Coronary artery (tissue), 2 donors: Measurements from ENCODE around the gene SSBP3.
"Not testable (repeated sequence)": the region's sequence is repeated elsewhere in the genome, so short reads cannot be mapped to it uniquely, and the experiment has no call there.

Experiments used
- DNase-seq: peaks from one replicate; pipeline ENCODE4 v3.0.0-alpha.2; 2017; ENCODE audit warnings: low spot score
- H3K27ac ChIP-seq, 2 donors: fragments of 200-600 bp; sonication (generic); one replicate each; pipeline ENCODE4 v1.5.1; 2016 to 2019
- H3K4me3 ChIP-seq: fragments of 200-600 bp; sonication (generic); 2 replicates; pipeline ENCODE4 v1.5.1; 2016; ENCODE audit warnings: mild to moderate bottlenecking, moderate library complexity
- CTCF ChIP-seq: fragments of 200-600 bp; sonication (generic); IDR thresholded peaks from one replicate; pipeline ENCODE4 v1.5.1; 2019; ENCODE audit warnings: antibody characterized with exemption

SSBP3 gene

DNA sequence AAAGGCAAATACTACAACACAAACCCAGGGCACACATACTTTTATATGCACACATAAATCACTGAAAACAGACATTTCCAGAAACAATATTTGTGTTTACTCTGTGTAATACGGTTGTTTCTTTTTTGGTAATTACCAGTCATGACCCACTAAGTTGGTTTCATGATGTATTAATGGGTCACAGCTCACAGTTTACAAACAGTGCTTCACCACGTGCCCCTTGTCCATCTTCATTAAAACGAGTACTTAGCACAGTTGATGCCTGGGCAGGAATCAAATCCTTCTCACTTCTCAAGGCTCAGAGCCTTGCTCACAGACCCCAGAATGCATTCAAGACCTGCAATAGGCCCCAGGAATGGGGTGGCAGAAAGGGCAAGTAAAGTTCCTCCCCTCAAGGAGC, 13.8 kb downstream of the SSBP3 start:
- no peak for DNase-seq
- TF ChIP-seq CTCF, result no peak
- no peak overlapping the region for H3K27ac ChIP-seq

GRCh38 chr1:54391450-54392209, 14.6 kb downstream of the SSBP3 start:
- TF ChIP-seq CTCF, result no peak
- no peak for DNase-seq
- no peak overlapping the region for H3K4me3 ChIP-seq
- H3K27ac ChIP-seq, result no peak overlapping the region

More for the DNA sequence above, 13.8 kb downstream of the SSBP3 start:
- H3K4me3 ChIP-seq, result no peak overlapping the region

DNA sequence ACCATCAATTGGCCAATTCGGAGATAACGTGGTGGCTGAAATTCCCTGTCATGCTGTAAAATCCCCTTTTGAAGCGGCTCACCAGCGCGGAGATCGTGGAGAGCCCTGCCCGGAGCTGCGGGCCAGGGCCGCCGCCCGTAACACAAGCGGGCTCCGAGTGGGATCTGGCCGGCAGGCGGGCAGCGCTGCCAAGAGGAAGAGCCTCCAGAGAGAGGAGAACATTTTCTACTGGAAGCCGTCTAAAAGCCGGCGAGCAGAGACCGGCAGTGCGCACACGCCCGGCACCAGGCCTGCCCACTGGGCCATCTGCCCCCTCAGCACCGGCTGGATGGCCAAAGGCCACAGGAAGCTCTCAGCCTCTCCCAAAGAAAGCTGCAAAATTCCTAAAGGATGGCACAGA, 15.5 kb downstream of the SSBP3 start:
- Histone ChIP-seq H3K4me3 (no peak overlapping the region), H3K27ac (no peak overlapping the region)
- TF ChIP-seq CTCF, result no peak
- DNase-seq, result no peak

GRCh38 chr1:54389608-54390007, 16.6 kb downstream of the SSBP3 start:
- DNase-seq, H3K27ac ChIP-seq, H3K4me3 ChIP-seq: not testable (repeated sequence)

DNA sequence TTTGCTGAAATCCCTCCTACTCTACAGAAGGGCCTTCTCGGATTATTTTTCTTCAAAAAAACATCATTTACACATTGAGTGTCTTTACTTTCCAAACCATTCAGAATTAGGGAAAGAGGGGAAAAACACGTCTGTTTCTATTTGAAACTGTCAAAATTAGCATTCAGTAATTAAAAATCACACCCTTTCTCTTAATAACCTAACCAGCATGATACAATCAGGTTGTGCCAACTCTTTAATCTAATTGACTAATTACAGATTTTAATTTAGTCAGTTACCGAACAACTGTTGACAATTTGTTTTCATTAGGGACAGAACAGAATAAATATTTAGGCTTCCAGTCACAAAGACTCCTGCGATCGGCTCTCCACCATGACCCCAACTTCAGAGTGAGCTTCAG, 18.8 kb downstream of the SSBP3 start:
- no peak for TF ChIP-seq CTCF
- no peak for DNase-seq
- Histone ChIP-seq H3K4me3 (no peak overlapping the region), H3K27ac (no peak overlapping the region)

DNA sequence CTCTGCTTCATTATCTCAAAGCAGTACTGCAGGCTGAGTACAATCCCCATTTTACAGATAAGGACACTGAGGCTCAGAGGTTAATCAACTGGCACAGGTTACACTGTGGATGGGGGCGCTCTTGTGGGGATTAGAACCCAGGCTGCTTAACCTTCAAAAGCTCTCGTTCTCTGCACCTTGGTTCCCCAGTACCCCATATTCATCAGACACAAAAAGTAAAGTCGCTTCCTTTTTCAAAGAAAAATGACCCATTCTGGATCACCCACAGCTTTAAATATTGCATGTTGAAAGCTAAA, 20.5 kb downstream of the SSBP3 start:
- peak overlapping the region in 1 of 2 donors; percentile 52 for H3K27ac ChIP-seq
- no peak for TF ChIP-seq CTCF
- DNase-seq, result no peak
- H3K4me3 ChIP-seq, result no peak overlapping the region

DNA sequence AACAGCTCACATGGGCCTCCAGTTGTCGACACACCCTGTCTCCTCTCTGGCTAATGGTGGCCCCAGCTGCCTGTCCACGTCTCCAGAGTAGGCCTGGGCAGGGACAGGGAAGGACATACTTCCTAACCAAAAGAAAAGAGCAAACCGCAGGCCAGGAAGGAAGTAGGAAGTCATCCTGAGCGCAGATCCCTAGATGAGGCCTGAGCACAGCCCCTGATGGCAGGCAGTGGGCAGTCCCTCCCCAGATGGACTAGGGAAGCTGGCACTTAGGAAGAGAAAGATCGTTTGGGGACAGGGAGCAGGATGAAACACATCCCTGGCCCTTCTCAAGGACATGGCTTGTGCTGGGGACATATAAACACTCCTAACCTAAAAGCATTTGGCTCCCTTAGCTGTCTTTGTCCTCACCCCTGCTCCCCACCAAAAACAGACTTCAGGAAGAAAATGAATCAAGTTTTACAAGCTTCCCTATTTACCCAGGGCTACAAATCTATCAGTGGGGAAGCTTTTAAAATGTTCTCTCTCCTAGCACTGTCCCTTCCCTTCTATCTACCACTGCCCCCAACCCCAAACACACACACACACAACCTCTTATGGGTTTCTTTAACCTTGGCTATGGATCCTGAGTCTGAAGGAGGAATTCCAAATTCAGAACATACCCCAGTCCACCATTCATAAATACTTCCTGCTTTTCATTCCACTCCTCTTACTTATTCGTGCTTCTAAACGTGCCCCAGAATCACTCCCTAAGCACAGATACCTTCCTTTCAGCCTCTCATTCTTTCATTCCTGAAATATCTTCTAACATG, 21.1 kb downstream of the SSBP3 start:
- Histone ChIP-seq H3K27ac (peak overlapping the region; percentile 27 to 52), H3K4me3 (no peak overlapping the region)
- DNase-seq, result no peak
- no peak for TF ChIP-seq CTCF
